Measurements from ENCODE around the gene GRHPR. TPM values are rescaled to one million over a fixed set of nuclear protein-coding genes. Genes with fewer than 3 reads are reported as not detected.
A peak's percentile ranks its signal among the peaks of the same experiment; 100 is the strongest.

Gene GRHPR
- polyA plus RNA-seq, 1 of the 3 experiments (the other 2 are of a cell fraction), result 206 TPM

DNA sequence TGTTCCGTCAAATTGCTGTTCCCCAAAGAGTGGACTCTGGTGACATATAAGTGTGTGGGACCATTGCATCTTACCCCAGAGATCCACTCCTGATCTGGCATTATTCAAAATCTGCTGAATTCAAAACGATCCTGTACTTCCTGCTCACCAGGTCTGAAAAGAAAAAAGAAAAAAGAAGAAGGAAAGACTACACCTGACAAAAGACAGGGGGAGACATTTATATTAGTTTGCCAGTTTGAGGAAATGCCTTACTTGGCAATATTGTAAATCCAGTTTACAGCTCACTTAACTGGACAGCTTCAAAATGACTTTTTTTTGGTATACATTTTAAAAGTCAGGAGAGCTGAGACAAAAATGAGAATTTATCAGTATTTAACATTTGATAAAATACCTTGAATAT is 15.0 kb upstream of the GRHPR start:
- H3K79me2 ChIP-seq (ENCODE audit: insufficient read depth), result no peaks in the 10 kb centered on the region
- DNase-seq, result no peak
- no peaks in the 10 kb centered on the region for H3F3A ChIP-seq (replicated peaks; ENCODE audit: insufficient read depth)
- H3K9ac ChIP-seq, result no peak overlapping the region
- H3K27ac ChIP-seq (ENCODE audit: low read depth in 2 of 2, low read length in 1 of 2), result no peak overlapping the region
- CTCF ChIA-PET, result interaction anchor here (1.2 kb wide), 1 partner anchor 8 kb away, joined by 4 read pairs; no protein-coding TSS in a partner anchor
- no peaks in the 10 kb centered on the region for H3K27me3 ChIP-seq (ENCODE audit: insufficient read depth)
- TF ChIP-seq RFX5 (IDR thresholded peaks at IDR 0.05; ENCODE audit: low read length), result no peak
- TF ChIP-seq, protein P1, sequence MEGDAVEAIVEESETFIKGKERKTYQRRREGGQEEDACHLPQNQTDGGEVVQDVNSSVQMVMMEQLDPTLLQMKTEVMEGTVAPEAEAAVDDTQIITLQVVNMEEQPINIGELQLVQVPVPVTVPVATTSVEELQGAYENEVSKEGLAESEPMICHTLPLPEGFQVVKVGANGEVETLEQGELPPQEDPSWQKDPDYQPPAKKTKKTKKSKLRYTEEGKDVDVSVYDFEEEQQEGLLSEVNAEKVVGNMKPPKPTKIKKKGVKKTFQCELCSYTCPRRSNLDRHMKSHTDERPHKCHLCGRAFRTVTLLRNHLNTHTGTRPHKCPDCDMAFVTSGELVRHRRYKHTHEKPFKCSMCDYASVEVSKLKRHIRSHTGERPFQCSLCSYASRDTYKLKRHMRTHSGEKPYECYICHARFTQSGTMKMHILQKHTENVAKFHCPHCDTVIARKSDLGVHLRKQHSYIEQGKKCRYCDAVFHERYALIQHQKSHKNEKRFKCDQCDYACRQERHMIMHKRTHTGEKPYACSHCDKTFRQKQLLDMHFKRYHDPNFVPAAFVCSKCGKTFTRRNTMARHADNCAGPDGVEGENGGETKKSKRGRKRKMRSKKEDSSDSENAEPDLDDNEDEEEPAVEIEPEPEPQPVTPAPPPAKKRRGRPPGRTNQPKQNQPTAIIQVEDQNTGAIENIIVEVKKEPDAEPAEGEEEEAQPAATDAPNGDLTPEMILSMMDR (IDR thresholded peaks at IDR 0.05), result peak; percentile 42
- H2AFZ ChIP-seq (ENCODE audit: low read depth), result no peak overlapping the region
- H3K36me3 ChIP-seq (replicated peaks in 1 of 2; ENCODE audit: control insufficient read depth in 1 of 2, insufficient read depth in 2 of 2, low read length in 1 of 2), result no peaks in the 10 kb centered on the region
- 74% methylated on average over 2 of the region's 2 CpGs for WGBS (ENCODE audit: low lambda C conversion rate)
- H3K9me2 ChIP-seq, result no peaks in the 10 kb centered on the region
- H3K4me2 ChIP-seq, result no peak overlapping the region
- no peak overlapping the region for H3K4me3 ChIP-seq (ENCODE audit: low read depth in 2 of 2, low read length in 1 of 2)
- peaks cover 5% of the 10 kb centered on the region; the same call in 1 of the 2 replicates for H3K9me3 ChIP-seq
- H3K4me1 ChIP-seq (ENCODE audit: control insufficient read depth in 1 of 2, insufficient read depth in 2 of 2, low read depth in 1 of 2, low read length in 1 of 2), result no peaks in the 10 kb centered on the region
- no peaks in the 10 kb centered on the region for H4K20me1 ChIP-seq (ENCODE audit: insufficient read depth)
- POLR2A ChIA-PET, result no interaction called here

DNA sequence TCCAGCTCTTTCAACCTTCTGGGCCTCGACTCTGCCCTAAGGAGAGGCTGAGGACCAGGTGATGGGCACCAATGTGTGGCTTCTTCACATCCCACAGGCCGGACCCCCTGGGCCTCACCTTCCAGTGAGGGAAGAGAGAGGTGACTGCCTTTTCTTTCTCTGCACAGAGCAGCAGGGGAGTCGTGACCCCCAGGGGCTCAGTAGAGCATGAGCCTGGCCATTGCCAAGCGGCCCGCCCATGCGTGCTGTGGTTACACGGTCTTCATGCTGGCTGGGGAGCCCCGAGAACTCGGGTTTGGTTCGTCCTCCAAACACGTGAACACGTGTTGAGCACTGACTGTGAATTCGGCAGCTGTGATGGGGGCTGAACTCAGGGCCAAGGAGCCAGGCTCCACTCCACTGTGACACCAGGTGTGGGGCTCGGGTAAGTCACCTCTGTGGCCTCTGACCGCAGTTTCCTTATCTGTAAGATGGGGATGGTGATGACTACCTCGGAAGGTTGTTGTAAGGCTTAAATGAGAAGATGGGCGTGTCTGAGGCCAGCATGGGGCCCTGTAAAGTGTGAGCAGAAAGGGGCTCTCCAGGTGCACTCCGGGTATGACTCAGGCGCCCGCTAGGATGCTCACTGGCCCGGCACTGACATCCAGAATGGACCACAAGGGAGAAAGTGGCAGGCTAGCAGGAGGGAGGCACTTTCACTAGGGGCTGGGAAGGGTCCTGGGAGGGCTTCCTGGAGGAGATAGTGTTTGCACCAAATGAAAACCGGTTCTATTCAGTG is 13.4 kb upstream of the GRHPR start:
- Histone ChIP-seq H3K4me1 (ENCODE audit: control insufficient read depth in 1 of 2, insufficient read depth in 2 of 2, low read depth in 1 of 2, low read length in 1 of 2) (peaks cover 0 to 4% of the 10 kb centered on the region in 2 experiments; a peak in 1 of 4 replicates), H3K79me2 (ENCODE audit: insufficient read depth) (no peaks in the 10 kb centered on the region), H3K36me3 (replicated peaks in 1 of 2; ENCODE audit: control insufficient read depth in 1 of 2, insufficient read depth in 2 of 2, low read length in 1 of 2) (no peaks in the 10 kb centered on the region), H2AFZ (ENCODE audit: low read depth) (no peak overlapping the region), H3K9me2 (no peaks in the 10 kb centered on the region), H4K20me1 (ENCODE audit: insufficient read depth) (no peaks in the 10 kb centered on the region), H3K9ac (no peak overlapping the region), H3K27me3 (ENCODE audit: insufficient read depth) (no peaks in the 10 kb centered on the region), H3F3A (replicated peaks; ENCODE audit: insufficient read depth) (no peaks in the 10 kb centered on the region), H3K4me2 (no peak overlapping the region), H3K27ac (ENCODE audit: low read depth in 2 of 2, low read length in 1 of 2) (no peak overlapping the region), H3K4me3 (ENCODE audit: low read depth in 2 of 2, low read length in 1 of 2) (no peak overlapping the region), H3K9me3 (peaks cover 5% of the 10 kb centered on the region; the same call in 1 of the 2 replicates)
- TF ChIP-seq TAF1 (IDR thresholded peaks at IDR 0.05; ENCODE audit: borderline replicate concordance, low read depth, low read length) (no peak), NRF1 (IDR thresholded peaks at IDR 0.05; ENCODE audit: low read depth, low read length) (no peak), ELF1 (IDR thresholded peaks at IDR 0.05) (no peak), EZH2phosphoT487 (IDR thresholded peaks at IDR 0.05; ENCODE audit: borderline replicate concordance, low read depth) (no peak), JUND (IDR thresholded peaks at IDR 0.05) (no peak), RXRA (IDR thresholded peaks at IDR 0.05; ENCODE audit: borderline replicate concordance, low read depth) (no peak), MXI1 (IDR thresholded peaks at IDR 0.05; ENCODE audit: low read depth, low read length) (no peak), POLR2AphosphoS5 (IDR thresholded peaks at IDR 0.05; ENCODE audit: low read depth, low read length) (no peak)
- TF ChIP-seq, protein P2, sequence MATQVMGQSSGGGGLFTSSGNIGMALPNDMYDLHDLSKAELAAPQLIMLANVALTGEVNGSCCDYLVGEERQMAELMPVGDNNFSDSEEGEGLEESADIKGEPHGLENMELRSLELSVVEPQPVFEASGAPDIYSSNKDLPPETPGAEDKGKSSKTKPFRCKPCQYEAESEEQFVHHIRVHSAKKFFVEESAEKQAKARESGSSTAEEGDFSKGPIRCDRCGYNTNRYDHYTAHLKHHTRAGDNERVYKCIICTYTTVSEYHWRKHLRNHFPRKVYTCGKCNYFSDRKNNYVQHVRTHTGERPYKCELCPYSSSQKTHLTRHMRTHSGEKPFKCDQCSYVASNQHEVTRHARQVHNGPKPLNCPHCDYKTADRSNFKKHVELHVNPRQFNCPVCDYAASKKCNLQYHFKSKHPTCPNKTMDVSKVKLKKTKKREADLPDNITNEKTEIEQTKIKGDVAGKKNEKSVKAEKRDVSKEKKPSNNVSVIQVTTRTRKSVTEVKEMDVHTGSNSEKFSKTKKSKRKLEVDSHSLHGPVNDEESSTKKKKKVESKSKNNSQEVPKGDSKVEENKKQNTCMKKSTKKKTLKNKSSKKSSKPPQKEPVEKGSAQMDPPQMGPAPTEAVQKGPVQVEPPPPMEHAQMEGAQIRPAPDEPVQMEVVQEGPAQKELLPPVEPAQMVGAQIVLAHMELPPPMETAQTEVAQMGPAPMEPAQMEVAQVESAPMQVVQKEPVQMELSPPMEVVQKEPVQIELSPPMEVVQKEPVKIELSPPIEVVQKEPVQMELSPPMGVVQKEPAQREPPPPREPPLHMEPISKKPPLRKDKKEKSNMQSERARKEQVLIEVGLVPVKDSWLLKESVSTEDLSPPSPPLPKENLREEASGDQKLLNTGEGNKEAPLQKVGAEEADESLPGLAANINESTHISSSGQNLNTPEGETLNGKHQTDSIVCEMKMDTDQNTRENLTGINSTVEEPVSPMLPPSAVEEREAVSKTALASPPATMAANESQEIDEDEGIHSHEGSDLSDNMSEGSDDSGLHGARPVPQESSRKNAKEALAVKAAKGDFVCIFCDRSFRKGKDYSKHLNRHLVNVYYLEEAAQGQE (IDR thresholded peaks at IDR 0.05; ENCODE audit: low read depth, low read length), result no peak
- TF ChIP-seq, protein P1 (IDR thresholded peaks at IDR 0.05), result no peak
- TF ChIP-seq, protein P3, sequence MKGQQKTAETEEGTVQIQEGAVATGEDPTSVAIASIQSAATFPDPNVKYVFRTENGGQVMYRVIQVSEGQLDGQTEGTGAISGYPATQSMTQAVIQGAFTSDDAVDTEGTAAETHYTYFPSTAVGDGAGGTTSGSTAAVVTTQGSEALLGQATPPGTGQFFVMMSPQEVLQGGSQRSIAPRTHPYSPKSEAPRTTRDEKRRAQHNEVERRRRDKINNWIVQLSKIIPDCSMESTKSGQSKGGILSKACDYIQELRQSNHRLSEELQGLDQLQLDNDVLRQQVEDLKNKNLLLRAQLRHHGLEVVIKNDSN (IDR thresholded peaks at IDR 0.05; ENCODE audit: borderline replicate concordance, low read depth), result no peak
- TF ChIP-seq, protein P4, sequence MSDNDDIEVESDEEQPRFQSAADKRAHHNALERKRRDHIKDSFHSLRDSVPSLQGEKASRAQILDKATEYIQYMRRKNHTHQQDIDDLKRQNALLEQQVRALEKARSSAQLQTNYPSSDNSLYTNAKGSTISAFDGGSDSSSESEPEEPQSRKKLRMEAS (IDR thresholded peaks at IDR 0.05; ENCODE audit: low read depth), result no peak
- POLR2A ChIA-PET, result no interaction called here
- CTCF ChIA-PET, result no interaction called here
- DNase-seq, result no peak
- 82% methylated on average over 20 of the region's 22 CpGs for WGBS (ENCODE audit: low lambda C conversion rate)

Measured in SK-N-SH (cell line).